Stimulated activated CD4-positive, alpha-beta T cell treated with anti-CD3 and anti-CD28 coated beads, Interleukin-1b, Interleukin-23, amount 100 ng/mL, for 4 hours (primary cell): ENCODE results near the gene ISLR2.
"Not testable (repeated sequence)": the region's sequence is repeated elsewhere in the genome, so short reads cannot be mapped to it uniquely, and the experiment has no call there.

Experiments used
- DNase-seq, 2 donors: peaks; one replicate each; pipeline ENCODE4 v3.0.0-alpha.2; 2020; ENCODE audit warnings: low read depth in 2 of 2

Gene ISLR2

GRCh38 chr15:74130155-74130848, at the start of gene ISLR2:
Gene ISLR2 (plus strand): TSS chr15:74130586. CDS start chr15:74132755, 2,169 bp downstream.
- no peak for DNase-seq

DNA sequence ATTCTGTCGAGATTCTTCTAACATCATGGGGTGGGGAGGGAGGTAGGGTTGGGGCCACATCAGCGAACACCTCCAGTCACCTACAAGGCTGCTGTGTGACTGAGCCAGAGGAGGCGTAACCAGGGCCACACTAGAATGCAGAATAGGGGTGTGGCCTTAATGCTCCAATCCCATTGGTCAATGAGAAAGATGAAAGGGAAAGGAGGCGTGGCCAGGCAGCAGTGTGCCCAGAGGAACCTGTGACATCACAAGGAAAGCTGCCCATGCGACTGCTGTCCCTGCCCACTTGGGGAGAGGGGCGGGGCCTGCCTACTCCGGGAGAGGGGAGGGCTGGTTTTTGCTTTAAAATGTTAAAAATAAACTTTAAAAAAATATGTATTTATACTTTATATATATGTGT, 47.9 kb upstream of the ISLR2 start, which contains the start of gene GOLGA6A:
GOLGA6A (minus strand) TSS at position 101 of the 400 bp plus-strand sequence; CDS start at position 60, 41 bp downstream.
- not testable (repeated sequence) for DNase-seq

DNA sequence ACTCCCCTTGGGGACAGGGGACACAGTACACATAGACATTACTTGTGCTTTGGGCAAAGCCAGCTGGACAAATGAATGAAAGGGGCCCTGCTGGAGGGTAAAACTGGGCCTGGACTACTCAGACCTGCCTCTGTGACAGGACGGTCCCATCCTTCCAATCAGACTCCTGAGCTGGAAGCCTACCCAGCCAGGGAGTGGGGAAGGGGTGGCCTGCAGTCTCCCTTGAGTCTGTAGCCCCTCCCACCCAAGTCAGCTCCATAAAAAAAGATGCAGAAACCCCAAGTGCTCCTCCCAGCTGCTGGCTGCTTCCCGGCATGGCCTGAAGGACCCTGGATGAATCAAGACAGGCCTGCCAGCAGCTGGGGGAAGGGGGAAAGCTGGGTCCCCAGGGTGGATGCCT, 35.8 kb upstream of the ISLR2 start:
- DNase-seq: not testable (repeated sequence)

- DNase-seq: not testable (repeated sequence)
Measured at GRCh38 chr15:74095610-74096009, 34.8 kb upstream of the ISLR2 start.

GRCh38 chr15:74096753-74097474, 33.5 kb upstream of the ISLR2 start:
- DNase-seq: not testable (repeated sequence)

DNA sequence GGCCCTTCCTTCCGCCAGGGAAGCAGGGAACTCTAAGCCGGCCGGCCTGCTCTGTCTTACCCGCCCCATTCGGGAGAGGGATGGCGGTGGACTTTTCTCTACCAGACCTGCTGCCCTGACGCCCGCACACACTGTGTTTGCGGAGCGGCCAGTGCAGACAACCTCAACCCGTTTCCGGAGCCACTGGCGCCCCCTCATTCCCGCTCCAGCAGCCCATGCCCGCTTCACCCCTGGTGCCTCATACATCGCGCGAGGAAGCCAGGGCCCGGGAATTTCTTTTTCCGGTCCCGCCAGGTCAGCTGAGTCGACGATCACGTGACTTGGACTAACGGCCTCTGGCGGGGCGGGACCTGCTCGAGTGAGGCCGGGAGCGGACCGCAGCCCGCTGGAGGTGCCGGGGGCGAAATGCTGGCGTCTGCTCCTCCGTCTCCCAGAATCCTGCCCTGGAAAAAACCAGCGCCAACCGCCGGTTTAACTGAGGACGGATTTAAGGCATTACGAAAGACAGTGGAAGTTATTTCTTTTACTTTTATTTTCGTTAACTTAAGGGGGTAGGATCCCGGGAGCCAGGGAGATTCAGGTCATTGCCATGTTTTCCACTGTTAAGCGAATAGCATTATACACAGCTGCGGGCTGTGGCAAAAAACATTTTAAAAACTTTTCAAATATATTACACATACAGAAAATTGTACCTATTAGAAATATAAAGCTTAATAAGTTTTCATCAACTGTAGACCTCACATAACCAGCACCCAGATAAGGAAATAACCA, 30.2 kb upstream of the ISLR2 start:
- DNase-seq: peak; percentile 31 to 67

DNA sequence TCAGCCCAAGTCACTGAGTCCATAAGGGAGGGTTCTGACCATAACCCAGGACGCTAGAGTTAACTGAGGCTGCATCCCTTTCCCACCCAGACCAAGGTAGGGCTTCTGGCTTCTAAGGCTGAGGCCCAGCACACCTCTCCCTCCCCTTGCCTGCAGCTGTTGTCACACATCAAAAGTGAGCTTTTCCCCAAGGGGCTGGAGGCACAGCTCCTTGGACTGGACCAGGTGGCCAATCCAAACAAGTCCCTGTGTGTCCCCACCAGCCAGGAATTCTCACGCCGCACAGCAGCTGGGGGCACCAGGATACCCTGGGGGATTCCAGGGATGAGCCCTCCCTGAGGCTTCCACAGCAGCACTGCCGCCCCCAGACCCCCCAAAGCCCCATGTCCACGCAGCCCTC, 22.3 kb upstream of the ISLR2 start:
- DNase-seq: no peak

DNA sequence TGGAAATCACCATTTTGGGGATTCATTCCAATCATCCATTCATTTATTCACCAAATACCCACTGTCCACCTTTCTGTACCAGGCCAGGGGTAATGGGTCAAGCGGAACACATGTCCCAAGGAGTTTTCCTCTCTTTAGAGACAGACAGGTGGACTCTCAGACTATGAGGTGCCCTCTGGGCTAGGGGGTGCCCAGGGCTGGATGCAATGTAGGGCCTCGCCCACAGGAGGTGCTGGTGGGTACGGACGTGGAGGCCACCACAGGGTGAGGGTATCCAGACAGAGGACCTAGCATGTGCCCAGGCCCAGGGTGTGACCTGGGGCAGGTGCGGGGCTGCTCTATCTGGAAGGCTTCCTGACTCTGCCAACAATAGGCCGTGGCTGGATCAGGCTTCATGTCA, 21.8 kb upstream of the ISLR2 start:
- DNase-seq: not testable (repeated sequence)

DNA sequence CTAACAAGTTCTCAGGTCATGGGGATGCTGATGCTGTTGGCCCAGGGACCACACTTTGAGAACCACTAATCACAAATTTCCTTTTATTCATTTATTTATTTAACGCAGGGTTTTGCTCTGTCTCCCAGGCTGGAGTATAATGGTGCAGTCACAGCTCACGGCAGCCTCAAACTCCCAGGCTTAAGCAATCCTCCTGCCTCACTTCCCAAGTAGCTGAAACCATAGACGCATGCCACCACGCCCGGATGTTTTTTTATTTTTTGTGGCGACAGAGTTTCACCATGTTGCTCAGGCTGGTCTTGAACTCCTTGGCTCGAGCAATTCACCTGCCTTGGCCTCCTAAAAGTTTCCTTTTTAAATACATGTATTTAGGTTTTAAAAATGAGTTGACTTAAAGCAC, 20.7 kb upstream of the ISLR2 start:
- no peak for DNase-seq

- DNase-seq: no peak
Measured at GRCh38 chr15:74120426-74120825, 10.0 kb upstream of the ISLR2 start.

GRCh38 chr15:74121039-74121438, 9.3 kb upstream of the ISLR2 start:
- no peak for DNase-seq

GRCh38 chr15:74121858-74122257, 8.5 kb upstream of the ISLR2 start:
- no peak for DNase-seq

DNA sequence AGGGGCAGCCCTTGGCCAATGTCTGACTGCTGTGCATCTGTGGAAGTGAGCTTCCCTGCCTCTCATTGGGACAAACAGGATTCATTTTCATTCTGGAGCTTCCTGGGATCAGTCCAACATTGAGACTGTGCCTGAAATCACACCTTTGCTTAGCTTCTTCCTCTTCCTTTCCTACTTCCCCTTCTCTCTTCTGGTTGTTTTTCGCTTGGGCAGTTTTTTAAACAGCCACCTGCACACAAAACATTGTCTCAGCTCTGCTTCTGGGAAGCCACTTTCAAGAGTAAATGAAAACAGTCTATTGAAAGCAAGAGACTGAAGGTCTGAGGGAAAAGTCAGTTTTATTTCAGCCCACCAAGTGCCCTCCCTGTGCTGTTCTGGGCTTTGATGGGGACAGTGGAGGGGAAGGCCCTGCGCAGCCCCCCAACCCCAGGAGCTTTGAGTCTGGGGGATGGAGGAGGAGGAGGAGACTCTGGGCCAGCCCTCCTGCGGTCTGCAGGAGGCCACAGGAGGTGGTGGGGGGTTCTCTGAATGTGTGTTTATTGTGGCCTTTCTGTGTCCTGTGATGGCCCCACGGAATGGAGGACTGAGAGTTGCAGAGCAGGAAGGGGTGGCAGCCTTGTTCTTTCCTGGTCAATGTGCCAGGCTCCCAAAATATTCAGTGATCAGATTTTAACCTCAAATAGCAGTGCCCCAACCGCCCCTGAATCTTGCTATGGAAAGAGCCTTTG, 7.8 kb upstream of the ISLR2 start:
- DNase-seq: no peak

- DNase-seq: no peak
Measured at GRCh38 chr15:74123131-74123429, 7.3 kb upstream of the ISLR2 start.

- no peak for DNase-seq
Measured at GRCh38 chr15:74123658-74124057, 6.7 kb upstream of the ISLR2 start.

DNA sequence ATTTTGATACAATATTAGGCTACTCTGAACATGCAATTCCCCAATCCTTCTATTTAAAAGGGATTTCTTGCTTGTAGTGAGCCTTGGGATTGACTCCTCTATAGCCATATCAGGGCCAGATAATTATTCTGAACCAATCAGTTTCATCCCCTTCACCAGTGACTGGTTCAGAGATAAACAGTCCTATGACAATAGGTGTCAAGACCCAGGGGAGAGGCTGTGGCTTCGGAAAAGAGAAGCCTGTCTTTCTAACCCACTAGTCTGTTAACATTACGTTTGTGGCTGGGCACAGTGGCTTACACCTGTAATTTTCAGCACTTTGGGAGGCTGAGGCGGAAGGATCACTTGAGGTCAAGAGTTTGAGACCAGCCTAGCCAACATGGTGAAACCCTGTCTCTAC, 6.2 kb upstream of the ISLR2 start:
- DNase-seq: no peak

- DNase-seq: no peak
Measured at GRCh38 chr15:74124759-74125158, 5.6 kb upstream of the ISLR2 start.

GRCh38 chr15:74127255-74127953, 3.0 kb upstream of the ISLR2 start:
- DNase-seq: peak; percentile 80 to 88

- no peak for DNase-seq
Measured at GRCh38 chr15:74127954-74128784, 2.2 kb upstream of the ISLR2 start.

DNA sequence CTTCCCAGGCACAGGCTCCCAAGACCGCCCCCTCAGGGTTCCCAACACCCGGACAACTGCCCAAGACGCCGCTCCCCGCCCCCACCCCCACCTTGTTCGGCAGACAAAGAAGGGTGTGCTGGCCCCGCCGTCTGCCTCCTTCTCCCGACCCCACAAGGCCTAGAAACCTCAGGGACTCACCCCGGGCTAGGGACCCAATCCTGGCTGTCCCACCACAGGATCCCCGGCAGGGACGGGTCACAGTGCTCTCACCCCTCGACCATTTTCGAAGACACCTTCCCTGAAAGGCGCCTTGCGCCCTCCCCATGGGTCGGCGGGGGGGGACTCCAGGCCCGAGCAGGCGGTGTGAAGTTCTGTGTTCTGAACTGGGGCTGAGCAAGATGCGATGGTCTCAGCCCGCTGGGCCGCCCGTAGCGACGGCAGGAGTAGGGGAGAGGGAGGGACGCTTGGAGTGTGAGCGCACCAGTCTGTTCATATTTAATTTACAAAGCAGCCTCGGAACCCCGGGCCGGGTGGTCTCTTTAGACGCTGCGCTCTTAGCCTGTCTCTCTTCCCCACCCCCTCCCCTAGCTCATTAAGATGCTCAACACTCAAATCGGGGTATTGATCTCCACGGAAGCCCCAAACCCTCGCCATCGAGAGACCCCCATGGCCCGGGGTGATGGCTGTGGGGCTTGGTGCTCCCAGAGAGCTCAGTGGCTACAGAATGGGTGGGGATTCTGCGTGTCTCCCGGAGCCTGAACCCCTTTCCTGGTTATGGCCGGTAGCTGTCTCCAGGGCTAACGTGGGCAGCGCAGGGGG, 1.4 kb upstream of the ISLR2 start:
- DNase-seq: no peak
